ENCODE measurements around the gene CCDC138.

DNA sequence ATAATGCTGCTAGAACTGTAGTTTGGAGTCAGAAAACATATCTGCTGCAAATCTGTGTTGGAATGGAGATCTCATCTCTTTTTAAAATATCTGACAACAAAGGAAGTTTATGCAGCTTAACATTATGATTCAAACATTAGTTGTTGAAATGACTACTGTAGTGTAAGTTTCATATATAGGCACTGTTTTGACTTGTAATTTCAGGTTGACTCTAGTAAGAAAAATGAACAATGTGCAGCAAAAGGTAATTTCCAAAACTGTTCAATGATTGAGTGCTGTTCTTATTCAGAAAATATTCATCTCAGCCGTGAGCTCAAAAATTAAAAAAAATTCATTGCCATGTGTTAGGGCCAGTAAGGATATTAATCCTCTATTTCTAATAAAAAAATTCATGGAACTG, 48.5 kb downstream of the CCDC138 start:
- TF ChIP-seq, protein P1, sequence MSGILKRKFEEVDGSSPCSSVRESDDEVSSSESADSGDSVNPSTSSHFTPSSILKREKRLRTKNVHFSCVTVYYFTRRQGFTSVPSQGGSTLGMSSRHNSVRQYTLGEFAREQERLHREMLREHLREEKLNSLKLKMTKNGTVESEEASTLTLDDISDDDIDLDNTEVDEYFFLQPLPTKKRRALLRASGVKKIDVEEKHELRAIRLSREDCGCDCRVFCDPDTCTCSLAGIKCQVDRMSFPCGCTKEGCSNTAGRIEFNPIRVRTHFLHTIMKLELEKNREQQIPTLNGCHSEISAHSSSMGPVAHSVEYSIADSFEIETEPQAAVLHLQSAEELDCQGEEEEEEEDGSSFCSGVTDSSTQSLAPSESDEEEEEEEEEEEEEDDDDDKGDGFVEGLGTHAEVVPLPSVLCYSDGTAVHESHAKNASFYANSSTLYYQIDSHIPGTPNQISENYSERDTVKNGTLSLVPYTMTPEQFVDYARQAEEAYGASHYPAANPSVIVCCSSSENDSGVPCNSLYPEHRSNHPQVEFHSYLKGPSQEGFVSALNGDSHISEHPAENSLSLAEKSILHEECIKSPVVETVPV (CRISPR knock-in tag; IDR thresholded peaks at IDR 0.05) = no peak
- TF ChIP-seq ZC3H10 (CRISPR knock-in tag; IDR thresholded peaks at IDR 0.05) (no peak), ISL1 (CRISPR knock-in tag; IDR thresholded peaks at IDR 0.05) (no peak), PATZ1 (CRISPR knock-in tag; IDR thresholded peaks at IDR 0.05; ENCODE audit: borderline replicate concordance) (no peak), ZFP3 (CRISPR knock-in tag; IDR thresholded peaks at IDR 0.05) (no peak), RARB (CRISPR knock-in tag; IDR thresholded peaks at IDR 0.05) (no peak), BACH2 (CRISPR knock-in tag; IDR thresholded peaks at IDR 0.05; ENCODE audit: borderline replicate concordance) (no peak), ARNTL (CRISPR knock-in tag; IDR thresholded peaks at IDR 0.05; ENCODE audit: borderline replicate concordance, low read depth) (no peak), CREB5 (CRISPR knock-in tag; IDR thresholded peaks at IDR 0.05; ENCODE audit: low read depth) (no peak), ZNF565 (CRISPR knock-in tag; conservative IDR thresholded peaks at IDR 0.05; ENCODE audit: low read depth) (no peak), TOX (CRISPR knock-in tag; IDR thresholded peaks at IDR 0.05; ENCODE audit: borderline replicate concordance) (no peak), ZNF8 (CRISPR knock-in tag; IDR thresholded peaks at IDR 0.05) (no peak), CSDC2 (CRISPR knock-in tag; IDR thresholded peaks at IDR 0.05) (no peak)

Measured in SK-N-SH treated with all-trans-retinoic acid at 6 μM for 48 hours (cell line).